ENCODE data around the gene GPBAR1. TPM values are rescaled to one million over a fixed set of nuclear protein-coding genes. Genes with fewer than 3 reads are reported as not detected.

The GPBAR1 gene
- total RNA-seq, 4 donors from 2014 or later, result 0.26 to 1.3 (median 0.31) TPM; not detected in 1

DNA sequence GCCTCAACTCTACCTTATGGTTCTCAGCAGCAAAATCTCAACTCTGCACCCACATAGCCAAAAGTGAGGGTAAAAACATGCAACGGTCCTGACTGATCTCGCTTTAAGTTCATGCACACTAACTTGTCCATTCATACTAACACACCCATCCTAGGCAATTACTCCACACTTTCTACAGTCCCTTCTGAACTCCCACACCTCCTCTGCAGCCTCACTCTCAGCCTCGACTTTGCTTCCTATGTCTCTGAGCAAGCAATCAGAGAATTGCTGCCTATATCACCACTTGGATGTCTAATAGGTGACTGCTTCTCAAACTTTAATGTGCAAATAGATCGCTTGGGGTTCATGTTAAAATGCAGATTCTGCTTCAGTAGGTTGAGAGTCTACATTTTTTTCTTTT lies 39.3 kb downstream of the GPBAR1 start:
- no peaks in the 10 kb centered on the region for H3K36me3 ChIP-seq
- no peak for DNase-seq
- H3K4me3 ChIP-seq, result no peak overlapping the region
- H3K27ac ChIP-seq, result no peak overlapping the region
- no peaks in the 10 kb centered on the region for H3K9me3 ChIP-seq
- TF ChIP-seq, protein P1, sequence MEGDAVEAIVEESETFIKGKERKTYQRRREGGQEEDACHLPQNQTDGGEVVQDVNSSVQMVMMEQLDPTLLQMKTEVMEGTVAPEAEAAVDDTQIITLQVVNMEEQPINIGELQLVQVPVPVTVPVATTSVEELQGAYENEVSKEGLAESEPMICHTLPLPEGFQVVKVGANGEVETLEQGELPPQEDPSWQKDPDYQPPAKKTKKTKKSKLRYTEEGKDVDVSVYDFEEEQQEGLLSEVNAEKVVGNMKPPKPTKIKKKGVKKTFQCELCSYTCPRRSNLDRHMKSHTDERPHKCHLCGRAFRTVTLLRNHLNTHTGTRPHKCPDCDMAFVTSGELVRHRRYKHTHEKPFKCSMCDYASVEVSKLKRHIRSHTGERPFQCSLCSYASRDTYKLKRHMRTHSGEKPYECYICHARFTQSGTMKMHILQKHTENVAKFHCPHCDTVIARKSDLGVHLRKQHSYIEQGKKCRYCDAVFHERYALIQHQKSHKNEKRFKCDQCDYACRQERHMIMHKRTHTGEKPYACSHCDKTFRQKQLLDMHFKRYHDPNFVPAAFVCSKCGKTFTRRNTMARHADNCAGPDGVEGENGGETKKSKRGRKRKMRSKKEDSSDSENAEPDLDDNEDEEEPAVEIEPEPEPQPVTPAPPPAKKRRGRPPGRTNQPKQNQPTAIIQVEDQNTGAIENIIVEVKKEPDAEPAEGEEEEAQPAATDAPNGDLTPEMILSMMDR (IDR thresholded peaks at IDR 0.05), result no peak
- no peak for TF ChIP-seq POLR2A (IDR thresholded peaks at IDR 0.05)
- H3K4me1 ChIP-seq, result peaks cover 10 to 49% (median 32%) of the 10 kb centered on the region in 3 donors
- intact Hi-C loops (cut with DNase I), result no loop called here
- no peaks in the 10 kb centered on the region for H3K27me3 ChIP-seq
- WGBS, 2 donors, result 74 to 77% methylated on average over 4 of the region's 4 CpGs

DNA sequence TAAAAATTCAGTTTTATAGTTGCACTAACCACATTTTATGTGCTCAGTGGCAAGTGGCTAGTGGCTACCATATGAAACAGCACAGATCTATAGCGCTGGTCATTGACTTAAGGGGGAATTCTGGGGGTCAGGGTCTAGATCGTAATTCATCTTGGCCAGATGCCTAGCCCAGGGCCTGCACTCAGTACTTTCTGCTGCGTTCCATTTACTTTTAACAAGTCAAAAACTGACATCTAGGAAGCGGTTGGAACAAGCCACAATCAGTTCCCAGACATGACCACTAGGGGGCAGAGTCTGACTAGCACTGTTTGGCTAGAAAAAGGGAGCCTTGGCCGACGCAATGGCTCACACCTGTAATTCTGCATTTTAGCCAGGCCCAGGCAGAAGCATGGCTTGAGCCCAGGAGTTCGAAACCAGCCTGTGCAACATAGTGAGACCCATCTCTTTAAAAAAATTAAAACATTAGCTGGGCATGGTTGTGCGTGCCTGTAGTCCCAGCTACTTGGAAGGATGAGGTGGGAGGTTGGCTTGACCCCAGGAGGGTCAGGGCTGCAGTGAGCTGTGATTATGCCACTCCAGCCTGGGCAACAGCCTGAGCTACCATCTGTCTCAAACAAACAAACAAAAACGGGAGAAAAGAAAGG lies 40.5 kb downstream of the GPBAR1 start:
- Histone ChIP-seq H3K4me1 (peaks cover 4 to 37% (median 24%) of the 10 kb centered on the region in 3 donors), H3K9me3 (no peaks in the 10 kb centered on the region), H3K4me3 (no peak overlapping the region), H3K27me3 (no peaks in the 10 kb centered on the region), H3K36me3 (no peaks in the 10 kb centered on the region), H3K27ac (peak overlapping the region in 1 of 4 donors; percentile 49)
- intact Hi-C loops (cut with DNase I), result no loop called here
- 6% methylated on average over 8 to 9 of the region's 9 CpGs for WGBS, 2 donors
- TF ChIP-seq POLR2A (IDR thresholded peaks at IDR 0.05), result no peak
- TF ChIP-seq, protein P1 (IDR thresholded peaks at IDR 0.05), result peak; percentile 98 to 99 (median 98)
- no peak for DNase-seq

DNA sequence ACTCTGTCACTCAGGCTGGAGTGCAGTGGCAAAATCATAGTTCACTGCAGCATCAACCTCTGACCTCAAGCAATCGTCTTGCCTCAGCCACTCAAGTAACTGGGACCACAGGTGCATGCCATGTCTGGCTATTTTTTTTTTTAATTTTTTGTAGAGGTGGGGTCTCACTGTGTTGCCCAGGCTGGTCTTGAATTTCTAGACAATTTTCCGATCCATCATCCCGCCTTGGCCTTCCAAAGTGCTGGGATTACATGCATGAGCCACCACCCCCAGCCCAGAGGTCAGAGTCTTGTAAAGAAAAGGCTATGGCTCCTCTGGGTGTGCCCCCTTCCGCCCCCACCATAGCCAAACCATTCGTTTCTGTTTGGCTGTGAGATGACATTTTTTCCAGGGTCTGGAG lies 44.6 kb downstream of the GPBAR1 start:
- Histone ChIP-seq H3K9me3 (no peaks in the 10 kb centered on the region), H3K4me1 (peaks cover 0 to 7% (median 3%) of the 10 kb centered on the region in 3 donors), H3K27ac (no peak overlapping the region), H3K4me3 (no peak overlapping the region), H3K36me3 (no peaks in the 10 kb centered on the region), H3K27me3 (no peaks in the 10 kb centered on the region)
- intact Hi-C loops (cut with DNase I), result loop anchor here (5.0 kb wide), 1 partner anchor 42 kb away; no protein-coding TSS in a partner anchor
- TF ChIP-seq POLR2A (IDR thresholded peaks at IDR 0.05), result no peak
- TF ChIP-seq, protein P1 (IDR thresholded peaks at IDR 0.05), result no peak
- 63 to 80% methylated on average over 2 to 5 of the region's 5 CpGs for WGBS, 2 donors
- DNase-seq, result no peak

DNA sequence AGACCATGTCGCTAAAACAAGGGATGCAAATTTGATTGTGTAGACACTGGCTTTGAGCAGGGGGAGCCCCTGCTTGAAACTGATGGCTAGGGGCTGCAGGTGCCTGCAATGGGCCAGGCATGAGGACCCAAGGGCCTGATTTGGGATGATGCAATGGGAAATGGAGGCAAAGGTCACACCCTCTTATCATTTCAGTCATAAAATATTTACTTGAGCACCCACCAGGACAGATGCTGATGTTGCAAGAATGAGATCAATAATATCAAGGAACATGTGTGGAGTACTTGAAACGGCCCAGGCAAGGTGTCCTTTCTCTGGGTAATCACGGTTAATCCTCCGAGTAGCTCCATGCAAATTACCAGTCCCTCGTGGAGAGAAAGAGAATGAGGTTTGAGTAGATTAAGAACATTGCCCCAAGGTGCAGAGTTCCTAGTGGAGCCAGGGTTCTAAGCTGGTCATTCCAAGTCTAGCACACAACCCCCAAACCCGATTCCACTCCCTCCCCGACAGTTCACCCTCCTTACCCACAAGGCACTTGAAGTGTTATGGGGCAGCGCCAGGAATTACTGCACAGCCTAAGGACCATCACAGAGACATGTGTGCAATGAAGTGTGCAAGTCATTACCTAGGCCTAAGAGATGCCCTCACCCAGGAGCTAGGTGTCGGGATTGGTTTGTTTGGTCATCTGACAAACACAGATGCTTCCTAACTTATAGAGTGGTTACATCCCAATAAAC lies 45.5 kb downstream of the GPBAR1 start:
- TF ChIP-seq, protein P1 (IDR thresholded peaks at IDR 0.05), result no peak
- TF ChIP-seq POLR2A (IDR thresholded peaks at IDR 0.05), result no peak
- H3K36me3 ChIP-seq, result no peaks in the 10 kb centered on the region
- H3K4me1 ChIP-seq, result peaks cover 0 to 2% (median 0%) of the 10 kb centered on the region in 3 donors
- no peaks in the 10 kb centered on the region for H3K9me3 ChIP-seq
- no peak for DNase-seq
- H3K27me3 ChIP-seq, result no peaks in the 10 kb centered on the region
- no peak overlapping the region for H3K27ac ChIP-seq
- H3K4me3 ChIP-seq, result no peak overlapping the region
- 79 to 84% methylated on average over 7 to 9 of the region's 9 CpGs for WGBS, 2 donors
- intact Hi-C loops (cut with DNase I), result loop anchor here (5.0 kb wide), 1 partner anchor 41 kb away; no protein-coding TSS in a partner anchor

Measured in esophagus squamous epithelium (tissue), 5 donors.